NCI-H1105 (cell line): Measurements from ENCODE around the gene ZNF541.
A peak's percentile ranks its signal among the peaks of the same experiment; 100 is the strongest.

Experiments used
- DNase-seq: peaks from one replicate; lab custom pipeline; 2025; lab: John Stamatoyannopoulos, UW

ZNF541 gene, protein sequence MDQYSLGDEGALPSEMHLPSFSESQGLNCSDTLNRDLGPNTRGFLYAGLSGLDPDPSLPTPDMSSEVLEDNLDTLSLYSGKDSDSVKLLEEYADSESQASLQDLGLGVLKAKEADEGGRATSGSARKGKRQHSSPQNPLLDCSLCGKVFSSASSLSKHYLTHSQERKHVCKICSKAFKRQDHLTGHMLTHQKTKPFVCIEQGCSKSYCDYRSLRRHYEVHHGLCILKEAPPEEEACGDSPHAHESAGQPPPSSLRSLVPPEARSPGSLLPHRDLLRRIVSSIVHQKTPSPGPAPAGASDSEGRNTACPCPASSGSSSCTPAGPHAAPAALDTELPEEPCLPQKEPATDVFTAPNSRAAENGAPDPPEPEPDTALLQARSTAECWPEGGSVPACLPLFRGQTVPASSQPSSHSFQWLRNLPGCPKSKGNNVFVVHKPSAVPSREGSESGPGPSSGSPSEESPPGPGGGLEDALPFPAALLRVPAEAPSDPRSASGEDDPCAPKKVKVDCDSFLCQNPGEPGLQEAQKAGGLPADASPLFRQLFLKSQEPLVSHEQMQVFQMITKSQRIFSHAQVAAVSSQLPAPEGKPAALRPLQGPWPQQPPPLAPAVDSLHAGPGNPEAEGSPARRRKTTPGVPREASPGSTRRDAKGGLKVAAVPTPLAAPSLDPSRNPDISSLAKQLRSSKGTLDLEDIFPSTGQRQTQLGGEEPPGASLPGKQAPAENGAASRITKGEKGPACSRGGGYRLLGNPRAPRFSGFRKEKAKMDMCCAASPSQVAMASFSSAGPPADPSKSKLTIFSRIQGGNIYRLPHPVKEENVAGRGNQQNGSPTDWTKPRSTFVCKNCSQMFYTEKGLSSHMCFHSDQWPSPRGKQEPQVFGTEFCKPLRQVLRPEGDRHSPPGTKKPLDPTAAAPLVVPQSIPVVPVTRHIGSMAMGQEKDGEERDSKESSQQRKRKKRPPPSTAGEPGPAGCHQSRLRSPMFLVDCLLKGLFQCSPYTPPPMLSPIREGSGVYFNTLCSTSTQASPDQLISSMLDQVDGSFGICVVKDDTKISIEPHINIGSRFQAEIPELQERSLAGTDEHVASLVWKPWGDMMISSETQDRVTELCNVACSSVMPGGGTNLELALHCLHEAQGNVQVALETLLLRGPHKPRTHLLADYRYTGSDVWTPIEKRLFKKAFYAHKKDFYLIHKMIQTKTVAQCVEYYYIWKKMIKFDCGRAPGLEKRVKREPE (N-terminal part only)

DNA sequence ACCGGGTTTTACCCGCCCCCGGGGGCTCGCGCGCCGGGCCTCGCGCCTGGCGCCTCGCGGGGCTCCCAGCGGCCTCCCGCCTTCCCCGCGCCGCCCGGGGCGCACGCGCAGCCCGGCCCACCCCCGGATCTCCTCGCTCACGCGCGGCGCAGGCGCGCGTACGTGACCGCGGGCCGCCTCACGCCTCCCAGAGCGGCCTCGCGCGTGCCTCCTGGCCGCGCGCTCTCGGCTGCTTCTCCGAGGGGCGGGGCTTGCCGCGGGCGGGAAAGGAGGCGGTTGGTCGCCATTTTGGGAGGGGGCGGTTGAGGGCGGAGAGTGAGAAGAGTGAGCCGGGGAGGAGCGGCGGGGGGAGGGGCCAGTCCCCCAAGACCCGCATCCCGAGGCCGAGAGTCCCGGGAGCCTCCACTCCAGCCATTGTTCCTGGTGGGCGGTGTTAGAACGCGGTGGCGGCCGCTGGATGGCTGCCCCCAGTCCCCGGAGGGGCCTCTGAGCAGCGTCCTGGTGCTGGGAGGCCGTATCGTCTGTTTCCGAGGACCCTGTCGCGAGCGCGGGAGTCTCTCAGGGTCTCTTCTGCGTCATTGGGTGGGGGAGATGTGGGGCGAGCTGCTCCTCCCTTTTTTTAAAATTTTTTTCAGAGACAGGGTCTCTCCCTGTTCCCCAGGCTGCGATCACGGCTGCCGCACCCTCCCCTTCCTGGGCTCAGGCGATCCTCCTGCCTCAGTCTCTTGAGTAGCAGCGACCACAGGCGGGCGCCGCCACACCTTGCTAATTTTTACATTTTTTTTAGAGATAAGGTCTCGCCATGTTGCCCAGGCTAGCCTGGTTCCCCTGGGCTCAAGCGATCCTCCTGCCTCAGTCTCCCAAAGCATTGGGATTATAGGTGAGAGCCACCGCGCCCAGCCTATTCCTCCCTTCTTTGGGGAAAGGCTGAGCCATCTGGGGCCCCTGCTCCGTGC, at the start of gene ZNF541:
TSS of gene ZNF541 (minus strand) at position 78 of the 956 bp plus-strand sequence. CDS start 17,292 bp downstream, outside the sequence.
- no peak for DNase-seq

DNA sequence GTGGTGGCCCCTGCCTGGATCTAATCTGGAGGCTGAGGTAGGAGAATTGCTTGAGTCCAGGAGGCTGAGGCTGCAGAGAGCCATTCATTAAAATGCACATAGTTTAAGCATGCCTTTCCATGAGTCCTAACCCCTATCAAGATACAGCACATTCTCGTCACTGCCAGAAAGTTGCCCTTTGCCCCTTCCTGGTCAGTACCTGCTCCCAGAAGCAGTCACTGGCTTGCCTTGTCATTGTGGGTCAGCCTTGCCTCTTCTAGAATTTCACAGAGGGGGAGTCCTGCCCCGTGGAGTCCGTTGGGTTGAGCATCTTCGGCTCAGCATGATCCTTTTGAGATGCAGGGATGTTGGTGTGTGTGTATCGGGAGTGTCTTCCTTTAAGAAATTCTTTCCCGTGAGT, 46.8 kb upstream of the ZNF541 start:
- no peak for DNase-seq

DNA sequence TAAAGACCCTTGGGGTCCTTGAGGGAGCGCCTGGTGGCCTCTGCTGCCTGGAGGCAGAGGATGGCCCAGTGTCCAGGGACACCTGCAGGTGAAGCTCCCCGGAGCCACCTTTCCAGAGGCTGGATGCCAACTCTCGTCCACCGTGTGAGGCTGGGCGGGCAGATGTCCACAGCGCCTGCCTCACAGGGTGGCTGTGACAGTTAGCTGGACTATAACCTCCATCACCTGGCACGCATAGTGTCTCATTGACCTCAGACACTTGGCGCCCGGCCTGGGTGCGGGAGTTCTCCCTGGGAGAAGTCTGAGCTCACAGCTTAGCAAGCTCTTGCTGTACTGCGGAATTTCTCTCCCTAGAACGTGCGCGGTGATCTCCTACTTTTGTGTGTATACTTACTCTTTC, 45.8 kb upstream of the ZNF541 start:
- DNase-seq: no peak

DNA sequence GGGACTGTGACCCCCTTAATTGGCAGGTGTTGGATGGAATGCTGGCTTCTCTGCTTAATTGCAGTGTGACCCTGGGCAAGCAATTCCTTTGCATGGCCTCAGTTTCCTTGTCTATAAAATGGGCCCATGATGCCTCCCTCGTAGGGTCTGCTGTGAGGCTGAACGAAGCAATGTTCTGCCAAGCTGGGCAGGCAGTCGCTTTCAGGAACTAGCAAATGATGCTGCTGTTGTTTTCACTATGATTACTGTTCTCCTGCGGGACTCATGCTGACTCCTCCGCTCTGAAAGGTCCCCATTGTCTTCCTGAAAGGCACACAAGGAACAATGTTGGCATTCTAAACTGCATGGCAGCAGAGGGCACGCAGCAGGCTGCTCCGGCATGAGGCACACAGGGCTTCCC, 42.8 kb upstream of the ZNF541 start:
- DNase-seq: no peak

DNA sequence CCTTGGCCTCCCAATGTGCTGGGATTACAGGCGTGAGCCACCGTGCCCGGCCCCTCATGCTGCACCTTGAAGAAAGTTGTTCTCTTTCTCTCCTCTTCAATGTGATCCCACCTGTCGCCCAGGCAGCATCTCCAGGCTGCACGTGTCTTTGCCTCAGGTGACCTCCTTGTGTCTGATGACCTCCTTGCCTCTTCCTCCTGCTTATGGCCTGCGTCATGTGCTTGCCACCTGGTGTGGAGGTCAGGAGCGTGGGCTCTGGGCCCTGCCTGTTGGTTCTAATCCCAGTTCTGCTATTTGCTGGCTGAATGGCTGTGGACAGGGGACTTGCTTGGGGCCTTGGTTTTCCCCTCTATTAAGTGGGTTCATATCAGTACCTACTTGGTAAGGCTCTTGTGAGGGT, 42.3 kb upstream of the ZNF541 start:
- no peak for DNase-seq

DNA sequence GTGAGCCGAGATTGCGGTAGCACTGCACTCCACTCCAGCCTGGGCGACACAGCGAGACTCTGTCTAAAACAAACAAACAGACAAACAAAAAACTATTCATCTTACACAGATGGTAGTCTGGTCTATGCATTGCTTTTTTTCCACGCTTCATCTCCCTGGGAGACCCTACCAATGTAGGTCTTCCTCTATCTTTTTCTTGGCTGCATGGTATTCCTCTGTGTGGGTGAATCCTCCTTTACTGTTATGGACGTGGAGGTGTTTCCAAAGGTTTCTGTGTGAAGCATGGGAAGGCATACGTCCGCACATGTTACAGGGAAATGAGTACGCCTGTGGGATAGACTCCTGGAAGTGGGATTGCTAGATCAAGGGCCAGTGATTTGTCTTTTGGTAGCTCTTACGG, 41.6 kb upstream of the ZNF541 start:
- no peak for DNase-seq

DNA sequence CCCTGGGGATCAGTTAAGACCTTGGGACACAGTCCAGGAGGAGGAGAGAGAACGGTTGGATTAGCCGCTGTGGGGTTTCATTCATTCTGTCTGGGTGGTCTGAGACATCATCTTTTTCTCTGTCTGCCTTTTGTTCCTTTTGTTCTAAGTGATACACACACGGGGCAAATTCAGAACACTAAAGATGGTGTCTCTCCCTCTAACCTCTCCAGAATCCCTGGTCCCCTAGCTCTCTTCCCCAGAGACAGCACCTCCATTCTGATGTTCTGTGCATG, 41.0 kb upstream of the ZNF541 start:
- DNase-seq: no peak

DNA sequence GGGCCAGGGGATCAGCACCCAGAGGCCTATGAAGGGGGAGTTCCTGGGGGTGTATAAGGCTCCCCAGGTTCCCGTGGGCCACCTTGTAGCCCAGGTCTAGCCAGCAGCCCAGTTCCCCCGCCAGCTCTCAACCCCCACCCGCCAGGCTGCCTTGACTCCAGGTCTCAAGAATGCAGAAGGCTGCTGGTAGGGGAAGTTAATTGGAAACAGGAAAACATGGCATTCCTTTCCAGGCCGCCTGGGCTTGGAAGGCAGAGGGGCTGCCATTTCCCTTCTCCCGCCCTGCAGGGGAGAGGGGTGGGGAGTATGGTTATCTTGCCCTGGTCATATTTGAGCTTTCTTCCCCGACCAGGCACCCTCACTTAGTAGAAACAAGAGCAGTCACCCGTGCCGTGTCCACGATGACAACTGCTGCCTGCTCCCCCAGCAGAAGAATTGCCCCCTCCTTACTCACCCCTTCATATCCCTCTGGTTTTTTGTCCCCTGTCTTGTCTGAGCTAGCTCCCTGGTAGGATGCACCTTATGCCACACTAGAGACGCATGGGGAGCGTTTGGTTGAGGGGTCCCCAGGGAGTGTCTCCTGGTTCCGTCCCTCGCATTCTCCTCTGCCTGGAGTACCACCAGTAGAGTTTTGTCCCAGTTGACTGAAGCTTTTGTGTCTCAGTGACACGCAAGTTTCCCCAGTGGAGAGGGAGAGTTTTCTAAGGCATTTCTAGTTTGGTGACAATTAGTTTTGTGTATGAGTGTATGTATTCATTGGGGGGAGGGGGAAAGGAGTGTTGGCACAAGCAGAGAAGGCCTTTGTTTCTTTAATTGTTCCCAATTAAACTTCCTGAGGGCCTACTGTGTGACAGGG, 40.4 kb upstream of the ZNF541 start:
- no peak for DNase-seq

DNA sequence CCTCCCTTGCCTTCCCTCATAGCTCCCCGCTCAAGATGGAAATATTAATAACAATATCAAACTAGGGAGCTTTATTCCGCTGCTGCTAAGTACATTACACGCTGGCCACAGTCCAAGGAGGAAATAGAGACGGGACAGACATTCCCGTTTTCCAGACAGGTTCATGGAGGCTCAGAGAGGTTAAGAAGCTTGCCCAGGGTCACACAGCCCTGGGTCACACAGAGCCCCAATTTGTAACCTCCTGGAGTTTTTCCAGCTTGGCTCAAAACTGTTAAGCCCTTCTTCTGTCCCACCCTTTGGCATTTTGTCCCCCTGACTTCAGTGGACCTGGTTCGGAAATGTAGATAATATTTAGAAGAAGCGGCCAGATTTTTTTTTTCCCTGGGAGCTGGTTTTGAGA, 38.0 kb upstream of the ZNF541 start:
- no peak for DNase-seq

DNA sequence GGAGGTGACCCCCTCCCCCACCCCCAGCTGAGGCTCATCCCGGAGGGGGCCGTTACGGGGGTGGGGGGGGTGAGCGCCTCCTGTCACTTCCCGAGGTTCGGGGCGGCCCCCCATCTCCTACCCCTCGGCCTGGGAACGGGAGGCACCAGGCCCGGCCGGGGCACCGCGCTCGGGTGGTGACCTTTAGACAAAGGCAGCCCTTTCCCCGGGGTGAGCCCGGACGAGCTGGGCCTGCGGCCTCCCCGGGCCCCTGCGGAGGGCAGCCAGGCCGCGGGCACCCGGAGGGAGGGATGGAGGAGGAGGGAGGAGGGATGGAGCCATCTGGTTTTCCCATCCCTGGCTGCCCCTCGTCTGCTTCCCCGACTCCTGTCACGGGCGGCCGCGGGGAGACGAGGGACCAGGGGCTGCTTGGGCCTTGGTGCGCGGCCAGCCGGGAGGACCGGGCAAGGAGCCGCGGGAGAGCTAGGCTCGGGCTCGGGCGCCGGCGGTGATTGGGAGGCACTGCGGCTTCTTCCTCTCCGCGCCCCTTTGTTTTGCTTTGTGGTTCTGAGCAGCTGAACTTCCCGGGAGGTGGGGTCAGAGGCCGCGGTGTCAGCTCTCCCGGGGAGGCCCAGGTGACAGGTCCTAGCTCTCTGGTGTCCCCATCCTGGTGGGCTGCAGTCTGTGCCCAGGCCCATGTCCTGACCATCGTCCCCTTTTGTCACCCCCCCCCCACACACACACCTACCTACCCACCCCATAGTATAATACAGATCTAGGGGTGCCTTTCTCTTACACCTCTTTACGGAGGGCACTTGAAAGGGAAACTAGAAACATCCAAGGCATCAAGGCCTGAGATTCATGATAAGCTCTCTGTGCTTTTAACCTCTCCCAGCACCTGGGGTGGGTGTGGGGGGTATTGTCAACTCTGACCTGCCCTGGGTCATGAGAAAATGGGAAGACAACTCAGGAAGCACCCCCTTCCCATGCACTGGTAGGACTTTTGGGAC, 37.3 kb upstream of the ZNF541 start:
- peak; percentile 29 for DNase-seq

DNA sequence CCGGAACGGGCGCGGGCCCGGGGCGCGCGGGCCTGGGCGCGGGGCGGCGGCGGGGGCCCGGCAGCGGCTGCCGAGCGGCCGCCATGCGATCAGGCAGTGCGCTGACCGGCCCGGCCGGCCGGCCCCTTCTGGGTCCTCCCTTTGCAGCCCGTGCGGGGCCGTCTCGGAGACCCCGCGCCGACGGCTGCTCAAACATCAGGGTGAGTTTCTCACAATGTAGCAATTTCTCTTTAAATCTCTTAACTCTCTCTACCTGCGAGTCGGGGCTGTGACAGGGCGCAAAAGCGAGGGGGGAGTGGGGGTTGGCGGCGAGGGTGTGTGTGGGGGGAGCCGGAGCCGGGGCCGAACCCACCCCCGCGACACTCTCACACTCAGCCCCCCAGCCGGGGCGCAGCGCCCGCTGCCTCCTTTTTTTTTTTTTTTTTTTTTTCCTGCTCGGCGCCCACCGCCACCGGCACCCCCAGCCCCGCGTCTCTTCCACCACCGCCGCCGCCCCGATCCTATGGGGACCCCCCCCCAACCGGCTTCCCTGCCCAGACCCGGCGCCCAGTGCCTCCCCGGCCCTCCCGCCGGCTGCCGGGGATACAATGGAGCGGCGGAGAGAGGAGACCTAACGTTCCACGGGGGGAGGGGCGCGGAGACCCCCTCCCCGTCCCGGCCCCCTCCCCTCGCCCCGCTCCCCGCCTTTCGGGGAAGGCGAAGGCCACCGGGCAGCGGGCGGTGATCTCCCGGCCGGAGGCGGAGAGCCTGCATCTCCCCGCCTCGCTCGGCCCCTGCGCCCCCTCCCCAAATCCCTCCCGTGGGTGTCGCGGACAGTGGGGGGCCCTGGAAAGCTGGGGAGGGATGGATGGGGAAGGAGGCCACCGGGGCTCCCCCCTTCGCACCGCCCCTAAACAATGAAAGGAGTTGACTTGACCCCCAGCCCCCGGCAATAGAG, 36.3 kb upstream of the ZNF541 start, which contains the start of gene BICRA:
TSS of gene BICRA (plus strand) at position 166 of the 937 bp plus-strand sequence. CDS start 64,441 bp downstream, outside the sequence.
- DNase-seq: peak; percentile 81

DNA sequence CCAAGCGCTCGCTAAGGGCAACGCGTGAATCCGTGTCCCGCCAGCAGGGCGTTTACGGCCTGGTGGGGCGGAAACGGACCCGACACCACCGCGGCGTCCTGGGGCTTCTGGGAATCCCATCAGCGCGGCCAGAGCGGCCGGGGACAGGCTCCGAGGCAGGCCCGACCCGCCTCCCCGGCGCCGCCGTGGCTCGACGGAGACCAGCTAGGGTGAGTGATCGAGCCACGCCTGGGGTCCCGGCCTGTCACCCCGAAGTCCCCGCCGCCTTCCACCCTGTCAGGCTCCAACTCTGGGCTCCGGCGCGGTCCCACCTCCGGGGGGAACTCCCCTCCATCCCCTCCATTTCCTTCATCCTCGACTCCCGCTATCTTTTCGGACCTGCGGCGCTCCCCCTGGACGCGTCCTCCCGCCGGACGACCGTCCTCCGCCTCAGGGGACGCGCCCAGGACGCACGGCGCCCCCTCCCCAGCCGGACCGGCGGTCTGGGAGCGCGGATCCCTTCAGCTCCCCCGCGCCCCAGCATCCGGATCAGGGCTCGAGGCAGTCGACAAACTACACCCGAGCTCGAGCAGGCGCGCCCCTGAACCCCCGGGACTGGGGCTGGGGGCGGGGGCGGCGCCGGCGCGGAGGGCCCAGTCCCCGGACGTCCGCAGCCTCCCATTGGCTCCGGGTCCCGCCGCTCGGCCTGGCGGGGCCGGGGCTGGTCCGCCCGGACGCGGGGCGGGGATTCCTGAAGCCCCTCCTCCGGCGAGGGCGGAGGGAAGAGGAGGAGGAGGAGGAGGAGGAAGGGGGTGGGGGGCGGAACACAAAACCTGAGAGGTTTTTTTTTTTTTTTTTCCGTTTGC, 35.3 kb upstream of the ZNF541 start:
- peak; percentile 92 for DNase-seq

DNA sequence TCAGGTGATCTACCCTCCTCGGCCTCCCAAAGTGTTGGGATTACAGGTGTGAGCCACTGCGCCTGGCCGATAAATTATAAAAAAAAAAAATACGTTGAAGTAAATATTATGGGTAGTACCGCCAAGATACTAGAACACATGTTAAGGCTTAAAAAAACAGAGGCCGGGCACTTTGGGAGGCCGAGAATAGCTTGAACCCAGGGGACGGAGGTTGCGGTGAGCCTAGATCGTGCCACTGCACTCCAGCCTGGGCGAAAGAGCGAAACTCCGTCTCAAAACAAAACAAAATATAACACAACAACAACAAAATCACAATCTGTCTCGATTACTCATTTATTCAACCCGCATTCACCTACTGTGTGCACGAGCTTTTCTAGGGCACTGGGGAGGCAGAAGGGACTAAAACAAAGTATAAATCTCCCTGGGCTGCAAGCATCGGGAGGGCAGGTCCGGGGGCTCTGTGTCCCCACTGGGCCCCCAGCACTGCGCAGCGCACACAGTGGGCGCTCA, 34.7 kb upstream of the ZNF541 start:
- no peak for DNase-seq

DNA sequence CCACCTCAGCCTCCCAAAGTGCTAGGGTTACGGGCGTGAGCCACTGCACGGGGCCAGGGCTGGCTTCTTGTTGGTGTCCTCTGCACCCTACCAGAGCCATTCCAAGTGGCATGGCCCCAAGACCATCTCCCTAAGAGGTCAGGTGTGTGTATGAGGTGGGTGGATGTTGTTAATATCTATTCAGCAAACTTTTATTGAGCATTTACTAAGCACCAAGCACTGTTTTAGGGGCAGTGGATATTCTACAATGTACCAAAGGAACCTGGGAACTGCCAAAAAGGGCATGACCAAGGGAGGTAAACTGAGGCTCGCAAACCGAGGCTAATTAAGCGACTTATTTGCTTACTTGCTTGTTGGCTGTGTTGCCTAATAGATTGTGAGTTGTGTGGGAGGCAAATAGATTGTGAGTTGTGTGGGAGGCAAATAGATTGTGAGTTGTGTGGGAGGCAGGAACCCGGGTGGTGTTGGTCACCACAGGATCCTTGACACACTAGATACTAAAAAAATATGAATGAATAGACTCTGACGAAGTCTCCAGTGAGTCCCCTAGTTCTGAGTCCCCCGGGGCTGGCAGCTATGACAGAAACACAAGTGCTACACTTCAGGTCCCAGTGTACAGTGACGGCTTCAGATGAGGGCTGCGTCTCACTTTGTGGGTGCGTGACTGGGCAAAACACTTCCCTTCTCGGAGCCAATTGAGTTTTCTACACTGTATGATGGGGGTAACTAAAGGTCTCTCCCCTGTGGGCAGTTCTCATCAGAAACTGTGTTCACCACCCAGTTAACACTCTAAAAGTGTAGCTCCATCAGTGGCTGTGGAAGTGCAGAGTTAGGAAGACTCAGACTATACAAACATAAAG, 31.0 kb upstream of the ZNF541 start:
- no peak for DNase-seq

DNA sequence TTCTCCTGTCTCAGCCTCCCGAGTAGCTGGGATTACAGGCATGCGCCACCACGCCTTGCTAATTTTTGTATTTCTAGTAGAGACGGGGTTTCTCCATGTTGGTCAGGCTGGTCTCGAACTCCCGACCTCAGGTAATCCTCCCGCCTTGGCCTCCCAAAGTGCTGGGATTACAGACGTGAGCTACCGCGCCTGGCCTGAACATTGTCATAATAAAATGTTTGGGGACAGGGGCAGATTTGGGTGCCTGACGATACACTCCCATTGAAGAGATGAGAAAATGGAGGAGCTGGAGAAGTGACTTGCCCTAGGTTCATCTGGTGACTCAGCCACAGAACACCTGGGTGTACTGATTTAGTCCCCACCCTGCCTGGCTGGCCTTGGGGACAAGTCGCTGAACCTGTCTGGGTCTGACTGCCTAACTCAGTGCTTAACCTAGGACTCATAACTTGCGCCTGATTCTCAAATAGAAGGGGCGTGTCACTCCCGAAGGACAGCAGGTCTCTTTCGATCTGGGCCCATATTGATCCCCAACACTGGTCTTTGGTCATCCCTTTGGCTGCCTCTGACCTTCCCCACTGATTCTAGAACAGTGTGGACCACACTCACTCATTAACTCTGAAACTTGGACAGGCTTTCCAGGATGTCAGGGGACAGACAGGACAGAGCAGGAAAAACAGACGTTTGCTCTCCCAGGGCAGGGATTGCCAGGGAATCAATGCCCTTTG, 28.4 kb upstream of the ZNF541 start:
- no peak for DNase-seq
